H1 (cell line): Measurements from ENCODE around the gene GSPT2. TPM values are rescaled to one million over a fixed set of nuclear protein-coding genes. Genes with fewer than 3 reads are reported as not detected.

Source experiments
- ASH2L ChIP-seq: fragments of 200-600, 300-600 bp; sonication (generic); IDR thresholded peaks from one replicate; pipeline ENCODE4 v1.7.1; 2017; ENCODE audit warnings: low read length
- BRCA1 ChIP-seq: IDR thresholded peaks from 2 replicates; pipeline ENCODE4 v1.6.1; 2012; ENCODE audit warnings: low read depth, low read length, improper control_type of control experiment
- CBX5 ChIP-seq: fragments of 300-800, 300-1000 bp; sonication (generic); IDR thresholded peaks from 2 replicates; pipeline ENCODE4 v1.7.1; 2016; ENCODE audit warnings: antibody characterized with exemption, low read length, low read depth
- CHD1 ChIP-seq: IDR thresholded peaks from 2 replicates; pipeline ENCODE4 v1.6.1; 2012; ENCODE audit warnings: low read depth, low read length, improper control_type of control experiment
- JUND ChIP-seq: IDR thresholded peaks from 2 replicates; pipeline ENCODE4 v1.6.1; 2011; ENCODE audit warnings: mild to moderate bottlenecking, improper control_type of control experiment, low read length
- KDM4A ChIP-seq: IDR thresholded peaks from one replicate; pipeline ENCODE4 v1.7.1; 2012; ENCODE audit warnings: low read depth, mild to moderate bottlenecking, moderate library complexity, low read length, inconsistent platforms; ENCODE audit not compliant: severe bottlenecking
- KDM5A ChIP-seq: fragments of 200-600 bp; IDR thresholded peaks from 2 replicates; pipeline ENCODE4 v1.7.1; 2012; ENCODE audit warnings: mild to moderate bottlenecking, low read length, inconsistent platforms, mixed read lengths
- MAX ChIP-seq: IDR thresholded peaks from 2 replicates; pipeline ENCODE4 v1.6.1; 2012; ENCODE audit warnings: inconsistent platforms
- NRF1 ChIP-seq: IDR thresholded peaks from 2 replicates; pipeline ENCODE4 v1.6.1; 2011; ENCODE audit warnings: mild to moderate bottlenecking, low read depth, low read length, improper control_type of control experiment
- PHF8 ChIP-seq: fragments of 200-600 bp; sonication (generic); conservative IDR thresholded peaks from 2 replicates; pipeline ENCODE4 v1.7.1; 2012; ENCODE audit warnings: low read depth, mild to moderate bottlenecking, inconsistent platforms, low read length, moderate library complexity
- POLR2AphosphoS5 ChIP-seq: IDR thresholded peaks from 2 replicates; pipeline ENCODE4 v1.6.1; 2011; ENCODE audit warnings: low read depth, low read length
- RAD21 ChIP-seq, 2 experiments: IDR thresholded peaks in 1 of 2; conservative IDR thresholded peaks in 1 of 2; 2 replicates each; pipeline ENCODE4 v1.6.1; 2011; ENCODE audit warnings: low read depth in 2 of 2, low read length in 2 of 2, improper control_type of control experiment in 1 of 2, inconsistent platforms in 1 of 2, mild to moderate bottlenecking in 1 of 2, moderate library complexity in 1 of 2
- RFX5 ChIP-seq: IDR thresholded peaks from 2 replicates; pipeline ENCODE4 v1.6.1; 2011; ENCODE audit warnings: low read depth, low read length, improper control_type of control experiment, borderline replicate concordance
- SAP30 ChIP-seq: fragments of 300-600 bp; sonication (generic); IDR thresholded peaks from 2 replicates; pipeline ENCODE4 v1.7.1; 2012; ENCODE audit warnings: low read length, moderate library complexity, mild to moderate bottlenecking, inconsistent platforms; ENCODE audit not compliant: insufficient read depth, insufficient replicate concordance
- SIN3A ChIP-seq, 2 experiments: IDR thresholded peaks in 1 of 2; conservative IDR thresholded peaks in 1 of 2; 2 replicates each; pipeline ENCODE4 v1.6.1; 2011 to 2012; ENCODE audit warnings: low read length in 2 of 2, improper control_type of control experiment in 1 of 2, low read depth in 1 of 2, mild to moderate bottlenecking in 1 of 2
- SIRT6 ChIP-seq: IDR thresholded peaks from one replicate; pipeline ENCODE4 v1.7.1; 2012; ENCODE audit warnings: low read length, inconsistent platforms
- SIX5 ChIP-seq: IDR thresholded peaks from 2 replicates; pipeline ENCODE4 v1.6.1; 2011; ENCODE audit warnings: mild to moderate bottlenecking, low read depth, low read length
- SP4 ChIP-seq: IDR thresholded peaks from 2 replicates; pipeline ENCODE4 v1.6.1; 2012; ENCODE audit warnings: low read length, inconsistent platforms
- TAF1 ChIP-seq: IDR thresholded peaks from 2 replicates; pipeline ENCODE4 v1.6.1; 2011; ENCODE audit warnings: mild to moderate bottlenecking, low read depth, low read length
- TAF7 ChIP-seq: optimal IDR thresholded peaks from 2 replicates; pipeline ENCODE3; 2011; ENCODE audit warnings: low read depth, mild to moderate bottlenecking, inconsistent platforms, low read length, moderate library complexity, borderline replicate concordance
- TBP ChIP-seq: IDR thresholded peaks from 2 replicates; pipeline ENCODE4 v1.6.1; 2011; ENCODE audit warnings: low read depth, low read length, improper control_type of control experiment
- TEAD4 ChIP-seq: IDR thresholded peaks from 2 replicates; pipeline ENCODE4 v1.6.1; 2012; ENCODE audit warnings: low read depth, low read length, inconsistent platforms, mixed read lengths
- YY1 ChIP-seq: IDR thresholded peaks from 2 replicates; pipeline ENCODE4 v1.6.1; 2011; ENCODE audit warnings: low read depth, mild to moderate bottlenecking, low read length
- polyA plus RNA-seq, 7 experiments: library from polyadenylated mRNA; depleted of rRNA in 3 of 7; stranded (reverse) in 5 of 7; unstranded in 2 of 7; fragments of >200 nt in 5 of 7; fragments of 200-250 nt in 2 of 7; gene quantifications; 1 replicate in 5 of 7; 2 replicates in 1 of 7; 4 replicates in 1 of 7; pipeline versions ENCODE4 v1.2.1 to v1.2.3, GENCODE V29; 2011 to 2013; ENCODE audit warnings: missing spikeins in 2 of 7, mixed read lengths in 2 of 7
- total RNA-seq: library from RNA; stranded (reverse); fragmentation: NEBNext Ultra II Directional; extraction: Animal tissue kit (Norgen Biotek cat#: 25700); gene quantifications from 2 replicates; pipeline ENCODE4 v1.2.1, GENCODE V29; 2021
- TF ChIP-seq, protein P1 (sequence below): IDR thresholded peaks from 2 replicates; pipeline ENCODE4 v1.6.1; 2012; ENCODE audit warnings: inconsistent platforms

GSPT2 gene
- total and polyA plus RNA-seq, 2 of the 8 experiments (the other 6 are each of a cell fraction or from before 2014, with no cell fraction given), result 10.8 to 28.2 TPM

GRCh38 chrX:51743179-51743957 is at the start of gene GSPT2 (continued):
- TF ChIP-seq CBX5, result no peak
- TF ChIP-seq NRF1, result no peak
- no peak for TF ChIP-seq RAD21 (IDR thresholded peaks at IDR 0.05 in 1 of 2, conservative IDR thresholded peaks at IDR 0.05 in 1 of 2; ENCODE audit: low read depth in 2 of 2, low read length in 2 of 2)
- no peak for TF ChIP-seq BRCA1
- TF ChIP-seq, protein P1, sequence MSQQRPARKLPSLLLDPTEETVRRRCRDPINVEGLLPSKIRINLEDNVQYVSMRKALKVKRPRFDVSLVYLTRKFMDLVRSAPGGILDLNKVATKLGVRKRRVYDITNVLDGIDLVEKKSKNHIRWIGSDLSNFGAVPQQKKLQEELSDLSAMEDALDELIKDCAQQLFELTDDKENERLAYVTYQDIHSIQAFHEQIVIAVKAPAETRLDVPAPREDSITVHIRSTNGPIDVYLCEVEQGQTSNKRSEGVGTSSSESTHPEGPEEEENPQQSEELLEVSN, result no peak
- no peak for TF ChIP-seq KDM5A
- peak; percentile 44; the same call in 1 of the 2 replicates for TF ChIP-seq TBP
- peak; percentile 70 for TF ChIP-seq YY1
- no peak for TF ChIP-seq TEAD4
- TF ChIP-seq RFX5, result no peak
- no peak for TF ChIP-seq TAF7
- TF ChIP-seq SP4, result no peak
- no peak for TF ChIP-seq SIN3A (conservative IDR thresholded peaks at IDR 0.05 in 1 of 2, IDR thresholded peaks at IDR 0.05 in 1 of 2; ENCODE audit: low read depth in 1 of 2, low read length in 2 of 2)
- TF ChIP-seq PHF8, result peak; percentile 58
- TF ChIP-seq MAX, result no peak
- TF ChIP-seq CHD1, result no peak
- TF ChIP-seq SIRT6, result no peak
- peak; percentile 67; the same call in 1 of the 2 replicates for TF ChIP-seq TAF1
- TF ChIP-seq ASH2L, result peak; percentile 69
- TF ChIP-seq KDM4A, result peak; percentile 53
- no peak for TF ChIP-seq JUND
- TF ChIP-seq SAP30, result no peak
- TF ChIP-seq POLR2AphosphoS5, result peak; percentile 78
- TF ChIP-seq SIX5, result no peak
